Measurements from ENCODE around the gene USP24.
"Not testable (repeated sequence)": the region's sequence is repeated elsewhere in the genome, so short reads cannot be mapped to it uniquely, and the experiment has no call there.

Gene USP24

DNA sequence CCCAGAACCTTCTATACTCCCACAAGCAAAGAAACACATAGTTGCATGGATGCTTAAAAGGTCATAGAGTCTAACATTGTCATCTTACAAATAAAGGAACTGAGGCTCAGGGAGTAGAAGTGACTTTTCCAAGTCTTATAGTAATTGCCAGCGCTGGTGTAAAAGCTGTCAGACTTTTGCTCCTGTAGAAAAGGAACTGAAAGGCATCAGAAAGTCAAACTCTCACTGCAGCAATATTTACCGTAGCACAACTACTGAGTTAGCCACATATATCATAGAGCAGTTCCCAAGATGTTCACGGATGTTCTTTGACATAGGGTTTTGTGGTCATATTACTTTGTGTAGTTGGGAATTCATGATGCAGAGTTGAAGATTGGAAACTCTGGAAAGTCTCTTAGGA, 16.6 kb upstream of the USP24 start:
- no peak for DNase-seq

DNA sequence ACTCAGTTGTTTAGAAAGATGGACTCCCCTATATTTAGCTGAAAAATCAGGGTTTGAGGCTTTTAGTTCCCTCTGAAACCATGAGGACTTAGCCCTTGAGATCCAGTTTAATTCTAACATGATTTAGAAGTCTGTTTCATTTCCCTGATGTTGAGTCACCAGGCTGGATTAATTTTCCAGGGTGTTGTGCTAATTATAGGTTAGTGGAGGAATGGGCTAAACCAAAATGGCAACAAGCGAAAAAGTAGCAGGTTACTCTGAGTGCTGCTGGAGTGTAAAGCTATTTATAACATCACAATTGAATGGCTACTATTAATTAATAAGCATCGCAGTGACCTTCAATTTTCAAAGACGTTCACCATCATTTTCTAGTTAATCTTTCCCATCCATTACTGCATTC, 15.5 kb upstream of the USP24 start:
- no peak for DNase-seq

DNA sequence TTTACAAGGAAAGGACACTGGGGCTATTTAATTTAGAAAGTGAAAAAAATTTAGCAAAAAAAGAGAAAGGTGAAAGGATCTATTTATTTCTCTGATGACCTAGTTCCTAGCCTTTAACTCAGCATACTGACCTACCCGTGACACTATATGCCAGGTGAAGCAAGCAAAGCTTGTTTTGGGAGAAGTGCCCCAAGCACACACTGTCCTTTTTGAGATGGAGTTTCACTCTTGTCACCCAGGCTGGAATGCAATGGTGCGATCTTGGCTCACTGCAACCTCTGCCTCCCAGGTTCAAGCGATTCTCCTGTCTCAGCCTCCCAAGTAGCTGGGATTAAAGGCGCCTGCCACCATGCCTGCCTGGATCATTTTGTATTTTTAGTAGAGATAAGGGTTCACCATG, 14.6 kb upstream of the USP24 start:
- DNase-seq = not testable (repeated sequence)

DNA sequence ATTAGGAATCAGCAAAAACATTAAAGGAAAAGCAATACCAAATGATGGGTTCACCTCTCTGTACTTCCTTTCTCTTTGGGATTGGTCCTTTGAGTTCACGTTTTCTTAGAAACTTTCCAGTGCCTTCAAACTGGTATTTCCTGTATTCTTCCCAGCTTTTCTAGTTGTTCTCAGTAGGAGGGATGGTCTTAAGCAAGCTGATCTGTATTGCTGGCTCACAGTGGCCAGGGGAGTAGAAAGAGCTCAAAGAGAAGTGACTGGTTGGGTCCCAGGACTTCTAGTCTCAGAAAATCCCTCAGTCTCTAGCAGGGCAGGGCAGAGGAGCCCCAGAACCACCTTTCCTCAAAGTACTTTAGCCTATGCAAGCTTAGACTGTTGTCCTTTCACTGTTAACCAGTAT, 10.1 kb upstream of the USP24 start:
- no peak for DNase-seq

DNA sequence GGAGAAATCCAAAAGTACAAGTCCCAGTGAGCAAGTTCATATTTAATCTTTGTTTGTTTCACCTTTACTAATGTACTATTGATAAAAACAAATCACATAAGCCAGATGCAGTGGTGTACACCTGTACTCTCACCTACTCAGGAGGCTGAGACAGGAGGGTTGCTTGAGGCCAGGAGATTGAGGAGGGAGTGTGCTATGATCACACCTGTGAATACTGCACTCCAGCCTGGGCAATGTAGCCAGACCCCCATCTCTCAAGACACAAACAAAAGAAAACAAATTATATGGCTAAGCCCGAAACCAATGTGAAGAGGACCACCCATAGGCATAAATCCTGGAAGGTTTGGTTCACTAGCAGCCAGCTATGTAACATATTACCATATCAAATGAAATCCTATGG, 9.6 kb upstream of the USP24 start:
- no peak for DNase-seq

DNA sequence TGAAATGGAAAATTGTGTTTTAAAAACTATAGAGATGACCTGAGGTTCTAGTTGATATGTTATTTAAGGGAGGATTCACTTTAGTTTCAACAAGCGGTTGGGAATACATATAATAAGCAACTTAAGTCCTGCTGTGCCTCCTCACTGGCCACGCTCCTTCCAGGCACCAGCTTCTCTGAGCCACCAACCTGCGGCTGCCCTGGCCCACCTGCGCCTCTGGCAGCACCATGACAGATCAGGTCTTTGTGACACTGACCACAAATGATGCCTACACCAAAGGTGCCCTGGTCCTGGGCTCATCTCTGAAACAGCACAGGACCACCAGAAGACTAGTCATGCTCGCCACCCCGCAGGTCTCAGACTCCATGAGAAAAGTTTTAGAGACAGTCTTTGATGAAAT, 7.0 kb upstream of the USP24 start:
- DNase-seq = no peak

DNA sequence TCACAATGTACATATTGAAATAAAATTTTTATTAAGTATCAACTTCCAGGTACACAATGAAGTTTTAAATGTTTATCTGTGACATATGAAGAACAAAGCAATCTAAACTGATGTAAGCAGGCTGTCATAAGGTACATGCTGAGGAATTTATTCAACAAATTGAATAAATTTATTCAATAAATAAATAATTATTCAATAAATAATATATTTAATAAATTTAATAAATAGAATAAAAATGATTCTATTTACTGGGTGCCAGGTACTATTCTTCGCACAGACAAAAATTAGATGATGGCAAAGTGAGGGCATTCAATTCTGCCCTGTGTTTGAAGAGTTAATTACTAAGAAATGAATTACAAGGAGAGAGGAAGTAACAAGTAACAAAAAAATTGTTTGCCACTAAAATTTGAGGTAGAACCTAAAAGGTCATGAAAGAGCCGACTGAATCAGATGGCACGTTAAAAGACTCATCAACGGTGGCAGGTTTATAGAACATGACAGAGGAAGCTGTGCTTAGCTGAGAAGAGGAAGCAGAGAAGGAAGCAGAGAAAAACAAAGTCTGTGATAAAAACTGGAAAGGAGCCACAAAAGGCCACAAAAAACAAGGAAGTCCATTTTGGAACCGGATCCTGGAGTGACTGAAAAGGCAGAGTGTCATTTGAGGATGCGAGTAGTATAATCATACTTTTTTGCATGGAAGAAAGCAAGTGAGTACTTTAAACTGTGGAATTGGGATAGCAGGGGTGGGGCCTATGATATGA, 2.2 kb upstream of the USP24 start:
- DNase-seq = peak; percentile 87

DNA sequence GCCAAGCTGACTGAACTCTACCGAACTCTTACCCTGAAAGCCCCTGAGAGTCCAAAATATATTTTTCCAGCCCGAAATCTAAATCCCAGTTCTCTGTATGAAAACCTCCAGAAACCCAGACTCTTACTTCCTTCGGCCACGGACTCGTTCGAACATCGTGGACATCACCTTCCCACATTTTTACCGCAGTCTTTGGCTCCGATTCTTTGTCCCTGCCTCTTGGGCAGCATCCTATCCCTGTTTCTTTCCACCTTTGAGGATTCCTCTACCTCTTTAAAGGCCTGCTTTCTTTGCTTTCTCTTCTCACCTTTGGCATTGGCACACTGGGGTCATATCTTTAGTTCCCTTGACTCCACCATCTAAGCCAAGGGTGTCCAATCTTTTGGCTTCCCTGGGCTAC, 932 bp upstream of the USP24 start:
- no peak for DNase-seq

DNA sequence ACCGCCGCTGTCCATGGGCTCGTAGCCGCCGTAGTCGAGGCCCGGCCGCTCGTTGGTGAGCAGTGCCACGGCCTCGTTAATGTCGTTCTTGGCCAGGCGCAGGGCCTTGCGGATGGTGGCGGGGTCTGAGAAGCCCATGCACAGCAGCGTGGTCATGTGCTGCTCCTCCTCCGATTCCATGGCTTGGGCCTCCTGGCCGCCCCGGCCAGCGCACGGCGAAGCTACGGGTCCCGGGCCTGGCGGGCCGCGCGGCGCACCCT, 300 bp downstream of the USP24 start:
- peak; percentile 62 for DNase-seq

DNA sequence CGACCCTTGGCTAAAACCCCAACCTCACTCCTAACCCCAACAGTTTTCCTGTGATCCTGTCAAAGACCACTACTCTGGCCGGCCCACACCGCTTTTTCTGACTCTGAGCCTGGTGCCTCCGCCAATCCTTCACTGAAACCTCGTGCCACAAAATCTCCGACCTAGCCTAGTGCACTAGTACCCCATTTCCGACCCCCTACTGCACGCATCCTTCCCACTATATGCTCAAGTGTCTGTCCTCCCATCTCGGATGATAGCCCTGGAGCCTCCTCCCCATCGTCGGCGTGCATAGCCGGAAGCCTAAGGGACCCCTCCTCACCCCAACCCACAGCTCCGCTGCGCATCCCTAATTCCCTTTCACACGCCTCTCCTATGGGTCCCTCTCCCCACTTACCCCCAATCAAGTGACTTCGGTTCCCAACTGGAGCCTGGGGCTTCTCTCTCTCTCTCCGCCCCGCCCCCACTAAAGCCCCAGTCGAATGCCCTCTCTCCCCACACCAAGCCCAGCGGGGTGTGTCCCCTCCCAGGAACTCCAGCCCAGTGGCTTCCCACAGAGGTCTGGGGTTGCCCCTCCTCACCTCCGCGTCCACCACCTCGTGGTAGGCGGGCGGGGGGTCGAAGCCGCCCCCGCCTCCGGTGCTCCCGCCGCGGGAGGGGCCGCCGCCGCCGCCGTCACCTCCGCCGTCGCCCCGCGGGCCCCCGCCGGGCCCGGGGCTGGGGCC, 791 bp downstream of the USP24 start:
- DNase-seq = peak; percentile 81

DNA sequence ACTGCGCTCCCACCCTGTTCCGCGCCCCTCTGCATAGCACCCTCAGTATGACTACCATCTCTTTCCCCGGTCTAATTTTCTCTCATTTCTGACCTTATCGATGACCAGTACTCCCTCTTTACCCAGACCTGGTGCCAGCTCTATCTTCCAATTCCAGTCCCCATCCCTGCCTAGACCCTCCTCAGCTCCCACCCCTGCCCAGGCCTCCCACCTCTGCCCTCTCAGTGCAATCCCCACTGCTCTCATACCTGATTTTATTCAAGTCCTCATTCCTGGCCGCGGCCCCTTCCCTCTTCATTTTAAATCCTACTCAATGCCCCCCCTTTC, 1.3 kb downstream of the USP24 start:
- peak; percentile 70 for DNase-seq

DNA sequence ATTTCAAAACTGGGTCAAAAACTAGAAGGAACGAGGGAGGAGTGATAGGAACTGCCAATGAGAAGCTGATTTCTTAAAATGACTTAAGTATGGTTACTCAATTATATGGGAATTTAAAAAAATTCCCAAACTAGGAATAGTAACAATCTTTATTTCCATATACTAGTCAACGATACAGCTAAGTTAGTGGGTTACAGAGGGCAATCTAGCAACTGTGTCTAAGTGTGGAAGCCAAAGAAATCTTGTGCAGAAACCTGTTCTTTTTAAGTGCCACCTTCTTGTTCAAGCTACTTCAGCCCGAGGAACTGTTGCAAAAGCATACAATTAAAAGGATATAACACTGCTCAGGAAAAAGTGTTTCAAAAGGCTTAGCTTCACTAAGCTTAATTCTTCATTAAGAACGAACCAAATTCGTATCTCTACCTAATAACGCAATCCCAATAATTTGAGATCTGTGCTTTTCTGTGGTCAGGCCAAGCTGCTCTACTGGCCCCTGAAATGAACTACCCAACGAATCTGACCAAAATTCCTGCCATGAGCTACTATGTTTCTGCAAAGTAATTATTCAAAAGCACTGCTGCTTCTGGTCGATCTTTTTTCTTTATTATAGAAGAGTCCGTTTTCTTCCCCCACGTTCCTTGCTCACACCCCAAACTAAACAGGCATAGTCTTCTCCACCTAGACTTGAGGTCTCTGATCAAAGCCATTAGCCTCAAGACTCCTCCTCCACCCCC, 1.8 kb downstream of the USP24 start:
- DNase-seq = no peak

DNA sequence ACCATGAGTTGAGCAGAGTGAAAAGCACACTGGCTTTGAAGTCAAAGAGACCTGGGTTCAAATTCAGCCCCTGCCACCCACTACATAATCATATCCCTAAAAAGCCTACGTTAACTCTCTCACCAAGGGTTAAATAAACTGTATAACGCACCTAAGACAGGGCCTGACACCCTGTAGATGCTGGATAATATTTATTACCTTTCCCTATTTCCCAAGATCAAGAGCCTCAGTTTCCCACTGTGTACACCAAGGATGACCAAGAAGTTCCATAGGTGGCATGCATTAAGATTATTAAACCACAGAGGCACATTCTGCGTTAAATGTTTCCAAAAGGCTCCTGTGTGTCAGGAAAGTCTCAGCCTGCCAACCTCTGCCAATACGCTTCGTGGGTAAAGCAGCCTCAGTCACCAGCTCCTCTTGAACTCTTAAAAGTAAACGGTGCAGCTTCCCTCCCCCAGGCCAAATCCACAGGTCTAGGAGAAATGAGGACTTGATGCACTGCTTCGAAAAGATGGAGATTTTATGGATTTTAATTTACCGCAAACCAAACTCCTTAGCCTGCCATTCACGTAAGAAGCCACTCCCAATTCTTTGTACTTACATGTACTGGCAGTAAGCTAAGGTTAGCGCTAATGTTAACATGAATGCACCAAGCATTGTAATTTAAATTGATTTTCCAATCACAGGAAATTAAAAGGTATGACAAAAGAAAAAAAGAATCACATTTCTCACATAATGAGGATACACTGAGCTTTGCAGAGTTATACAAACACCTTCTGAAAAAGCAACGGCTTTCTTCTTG, 2.6 kb downstream of the USP24 start:
- peak; percentile 71 for DNase-seq

DNA sequence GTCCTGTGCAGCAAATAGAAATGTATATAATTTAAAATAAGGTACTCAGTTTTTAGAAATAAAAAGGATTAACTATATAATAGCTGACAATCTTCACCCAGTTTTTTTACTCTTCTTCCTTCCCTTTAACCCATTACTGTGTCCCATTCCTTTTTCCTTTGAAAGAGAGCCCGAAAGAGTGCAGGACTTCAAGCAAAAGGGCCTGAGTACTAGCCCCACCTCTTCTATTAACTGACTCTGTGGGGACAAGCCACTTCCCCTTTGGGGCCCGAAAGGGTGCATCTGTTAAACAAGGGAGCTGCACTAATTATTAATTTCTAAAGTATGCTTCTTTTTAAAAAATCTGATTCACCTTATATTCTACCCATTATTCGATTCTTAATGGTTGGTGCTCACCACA, 3.3 kb downstream of the USP24 start:
- peak; percentile 83 for DNase-seq

DNA sequence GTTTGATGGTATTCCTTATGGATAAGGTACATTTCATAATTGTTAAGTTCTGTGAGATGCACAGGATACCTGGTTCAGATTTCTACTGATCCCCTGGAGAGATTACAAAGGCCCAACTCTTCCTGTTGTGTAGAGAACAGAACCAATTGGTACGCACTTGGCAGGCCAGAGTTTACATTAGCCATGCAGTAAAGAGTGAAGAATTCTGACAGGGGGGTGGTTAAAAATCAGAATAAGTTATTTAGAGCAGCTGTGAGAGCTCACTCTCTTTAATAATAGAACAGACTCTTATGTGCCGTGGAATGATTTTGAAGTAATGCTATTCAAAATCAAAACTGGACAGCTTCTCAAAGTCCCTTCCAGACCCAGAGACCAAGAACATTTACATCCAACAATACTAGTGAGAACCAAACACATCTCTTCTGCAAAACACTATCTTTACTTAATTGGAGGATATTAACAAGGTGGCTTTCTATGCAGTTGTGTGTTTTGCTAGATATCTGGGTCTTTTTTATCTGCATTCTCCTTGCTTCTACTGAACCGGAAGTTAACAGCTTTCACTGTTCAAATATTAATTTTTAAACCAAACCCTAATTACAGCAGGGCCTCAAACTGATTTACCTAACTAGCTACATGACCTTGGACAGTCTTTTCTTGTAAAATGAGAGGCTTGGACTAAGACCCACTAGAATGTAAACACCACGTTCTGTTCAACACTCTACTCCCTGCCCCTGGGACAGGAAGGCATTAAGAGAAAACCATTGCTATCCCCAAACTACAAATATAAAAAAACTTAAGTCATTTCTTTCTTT, 4.0 kb downstream of the USP24 start:
- DNase-seq = peak; percentile 69

DNA sequence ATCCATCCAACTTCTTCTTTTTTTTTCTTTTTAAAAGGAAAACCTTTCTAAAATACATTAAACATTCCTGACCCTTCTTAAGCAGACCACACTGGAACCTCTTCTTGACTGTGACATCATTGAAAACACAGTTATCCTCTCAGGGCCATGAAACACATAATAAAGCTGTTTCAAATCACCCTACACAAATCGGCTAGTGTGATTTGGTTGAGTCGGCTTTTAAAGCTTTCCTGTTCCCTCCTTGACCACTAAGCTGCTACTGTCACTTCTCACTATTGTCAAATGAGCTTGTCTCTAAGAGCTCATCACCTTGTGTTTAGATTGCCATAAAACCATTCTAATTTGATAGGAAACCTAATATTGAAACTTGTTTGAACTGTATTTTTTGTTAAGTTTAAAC, 5.9 kb downstream of the USP24 start:
- DNase-seq = peak; percentile 69

DNA sequence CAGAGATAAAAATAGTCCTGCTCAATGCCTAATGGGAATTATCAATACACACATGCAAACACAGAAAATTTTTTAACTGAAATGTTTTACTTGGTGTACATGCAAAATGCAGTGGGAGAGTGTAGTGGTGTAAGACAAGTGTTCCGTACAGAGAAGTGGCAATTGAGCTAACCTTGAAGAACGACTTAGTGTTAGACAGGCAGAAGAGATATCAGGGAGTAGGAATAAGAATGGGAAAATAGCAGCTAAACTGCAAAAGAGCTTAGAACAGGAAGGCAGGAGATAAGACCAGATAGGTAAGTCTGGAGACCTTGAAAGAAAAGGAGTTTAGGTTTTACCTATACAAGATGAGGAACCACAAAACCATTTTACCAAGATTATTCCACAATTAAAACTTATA, 9.0 kb downstream of the USP24 start:
- no peak for DNase-seq

DNA sequence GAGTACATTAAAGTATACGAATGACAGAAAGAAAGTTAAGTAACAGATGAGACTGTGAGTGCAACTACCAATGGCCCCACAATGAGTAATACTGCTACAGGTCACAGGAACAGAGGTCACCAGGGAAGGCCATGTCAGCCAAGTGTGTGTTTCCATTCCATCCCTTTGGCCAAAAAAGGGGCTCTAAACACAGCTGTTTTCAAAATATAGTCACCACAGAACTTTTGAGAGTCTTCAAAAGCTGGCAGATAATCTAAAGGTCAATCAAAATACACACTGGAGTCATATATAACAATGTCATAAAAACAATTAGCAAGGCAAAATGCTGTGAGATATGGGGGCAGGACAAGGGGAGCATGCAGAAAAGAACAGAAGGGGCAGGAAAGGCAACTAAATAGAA, 10.2 kb downstream of the USP24 start:
- DNase-seq = no peak

DNA sequence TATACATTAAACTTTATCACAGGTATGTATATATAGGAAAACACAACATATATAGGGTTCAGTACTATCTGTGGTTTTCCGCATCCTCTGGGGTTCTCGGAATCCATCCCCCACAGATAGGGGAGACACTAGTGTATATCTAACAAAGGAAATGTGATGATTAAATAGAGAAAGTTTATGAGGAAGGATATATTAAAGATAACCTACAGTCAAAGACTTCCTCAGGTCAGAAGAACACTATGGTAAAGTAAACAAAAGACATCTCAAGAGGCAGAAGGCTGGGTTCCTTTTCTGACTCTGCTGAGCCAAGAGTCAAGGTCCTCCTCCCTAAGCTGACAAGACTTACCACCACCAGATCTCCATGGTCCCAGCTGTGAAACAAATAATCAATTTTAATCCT, 12.1 kb downstream of the USP24 start:
- DNase-seq = peak; percentile 41

DNA sequence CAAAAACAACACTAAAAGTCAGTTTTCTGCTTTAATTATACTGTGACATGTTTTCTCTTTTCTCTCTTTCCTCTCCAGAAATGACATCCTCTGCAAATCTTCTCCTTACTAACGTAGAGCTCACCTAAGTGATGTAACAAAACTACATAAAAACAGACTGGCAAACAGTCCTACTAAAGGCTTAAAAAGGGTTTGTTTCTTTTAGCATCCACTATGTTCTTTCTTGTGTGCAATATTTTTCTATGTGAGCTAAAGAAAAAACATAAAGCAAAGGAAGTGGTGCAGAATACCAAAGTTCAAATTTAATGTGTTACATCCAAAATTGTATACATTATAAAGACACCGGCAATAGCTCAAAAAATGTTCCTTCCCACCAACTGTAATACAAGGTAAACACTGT, 14.5 kb downstream of the USP24 start:
- DNase-seq = no peak

DNA sequence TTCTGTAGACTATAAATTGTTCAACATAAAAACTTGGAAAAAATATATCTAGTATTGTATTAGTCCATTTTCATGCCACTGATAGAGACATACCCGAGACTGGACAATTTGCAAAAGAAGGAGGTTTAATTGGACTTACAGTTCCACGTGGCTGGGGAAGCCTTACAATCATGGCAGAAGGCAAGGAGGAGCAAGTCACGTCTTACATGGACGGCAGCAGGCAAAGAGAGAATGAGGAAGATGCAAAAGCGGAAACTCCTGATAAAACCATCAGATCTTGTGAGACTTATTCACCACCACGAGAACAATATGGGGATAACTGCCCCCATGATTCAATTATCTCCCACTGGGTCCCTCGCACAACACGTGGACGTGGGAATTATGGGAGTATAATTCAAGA, 15.4 kb downstream of the USP24 start:
- not testable (repeated sequence) for DNase-seq

DNA sequence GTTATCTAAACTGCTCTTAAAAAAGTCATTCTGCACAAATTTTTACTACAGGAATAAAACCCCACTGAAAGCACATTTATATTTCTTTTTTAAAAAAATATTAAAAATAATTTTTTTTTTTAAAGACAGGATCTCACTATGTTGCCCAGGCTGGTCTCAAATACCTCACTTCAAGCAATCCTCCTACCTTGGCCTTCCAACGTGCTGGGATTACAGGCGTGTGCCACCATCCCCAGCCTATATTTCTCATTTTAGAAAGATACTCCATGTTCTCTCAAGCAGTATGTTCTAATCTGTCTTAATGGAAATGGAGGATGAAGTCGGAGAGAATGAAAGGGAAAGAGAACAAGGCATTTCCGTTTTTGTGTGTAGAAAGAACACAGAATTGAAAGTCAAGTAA, 17.1 kb downstream of the USP24 start:
- DNase-seq = no peak

DNA sequence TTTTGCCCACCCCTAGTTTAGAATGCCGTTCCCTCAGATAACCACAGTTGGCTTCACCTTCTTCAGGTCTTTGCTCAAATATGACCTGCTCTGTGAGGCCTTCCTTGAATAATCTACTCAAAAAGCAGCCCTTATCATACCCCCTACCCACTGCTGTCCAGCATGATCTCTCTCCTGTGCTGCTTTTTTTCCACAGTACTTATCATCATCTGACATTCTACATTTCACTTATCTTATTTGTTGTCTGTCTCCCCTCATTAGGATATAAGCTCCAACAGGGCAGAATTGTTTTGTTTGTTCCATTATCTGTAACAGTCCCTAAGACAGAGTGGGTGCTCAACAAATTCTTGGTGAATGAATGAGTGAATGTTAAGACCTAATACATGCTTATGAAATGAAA, 18.1 kb downstream of the USP24 start:
- DNase-seq = peak; percentile 80

All from hematopoietic multipotent progenitor cell treated with erythropoietin and hydrocortisone succinate and interleukin-3 and kit ligand, for 4 days (in vitro differentiated cells).